GM18505 (cell line): ENCODE results near the gene POLG.

Source experiments
- ATAC-seq: cut with Tn5 transposase; IDR thresholded peaks from one replicate; pipeline ENCODE4 v1.9.1; 2021; ENCODE audit not compliant: unreplicated experiment
- POLR2A ChIP-seq: IDR thresholded peaks from 4 replicates; pipeline ENCODE4 v1.6.1; 2011; ENCODE audit warnings: borderline replicate concordance; ENCODE audit not compliant: insufficient read depth, insufficient read length; ENCODE audit errors: extremely low read depth

The POLG gene

DNA sequence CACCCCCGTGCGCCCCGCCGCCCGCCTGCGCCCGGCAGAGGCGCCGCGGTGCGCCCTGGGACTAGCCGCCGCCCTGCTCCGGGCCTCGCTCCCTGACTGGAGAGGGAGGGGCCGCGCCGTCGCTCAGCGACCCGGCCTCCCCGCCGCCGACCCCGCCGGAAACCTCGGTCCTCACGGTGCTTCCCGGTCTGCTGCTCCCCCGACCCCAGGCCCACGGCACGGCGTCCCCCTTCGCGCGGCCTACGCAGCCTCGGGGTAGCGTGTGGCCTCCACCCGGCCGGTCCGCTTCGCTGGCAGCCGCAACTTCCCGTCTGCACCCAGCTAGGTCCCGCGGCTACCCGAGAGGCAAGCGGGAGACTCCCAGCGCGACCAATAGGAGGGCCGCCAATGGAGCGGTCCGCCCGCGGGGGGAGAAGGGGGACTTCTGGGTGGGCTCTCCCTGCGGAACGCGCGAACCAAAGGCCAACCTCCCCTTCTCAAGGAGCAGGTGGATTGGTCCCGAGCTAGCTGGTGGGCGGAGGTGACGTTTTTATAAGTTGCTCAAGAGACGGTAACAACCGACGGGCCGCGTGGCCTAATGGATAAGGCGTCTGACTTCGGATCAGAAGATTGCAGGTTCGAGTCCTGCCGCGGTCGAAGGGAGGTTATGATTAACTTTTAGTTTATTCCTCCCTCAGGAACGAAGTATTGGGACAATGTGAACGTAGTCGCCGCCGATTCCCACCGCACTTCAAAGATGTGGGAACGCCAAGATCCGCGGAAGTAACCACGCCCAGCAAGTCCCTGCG is at the start of gene POLG:
Gene POLG, minus strand, starts transcription at position 315 of the 788 bp plus-strand sequence. CDS start 1,070 bp downstream, outside the sequence.
- TF ChIP-seq POLR2A: peak; percentile 98
- peak; percentile 82 for ATAC-seq

DNA sequence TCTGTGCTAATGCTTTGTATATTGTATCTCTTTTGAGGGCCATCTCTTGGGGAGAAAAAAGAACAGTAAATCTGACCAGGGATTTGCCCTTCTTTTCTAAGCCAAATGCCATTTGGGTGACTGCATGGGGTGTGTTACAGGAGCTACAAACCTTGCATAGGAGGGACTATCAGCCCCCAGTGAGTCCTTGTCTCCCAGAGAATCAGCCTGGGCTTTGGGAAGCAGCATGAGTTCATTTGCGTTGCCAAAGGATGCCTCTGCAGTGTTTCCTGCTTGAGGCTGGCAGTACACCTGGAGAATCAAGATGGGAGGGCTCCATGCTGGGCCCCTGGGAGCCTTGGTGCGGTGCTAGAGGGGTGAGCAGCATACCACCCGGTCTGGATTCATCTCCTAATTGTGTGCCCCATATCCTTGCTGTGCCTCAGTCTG is 49.6 kb upstream of the POLG start:
- no peak for ATAC-seq

GRCh38 chr15:89383365-89384175 is 48.9 kb upstream of the POLG start:
- no peak for TF ChIP-seq POLR2A
- ATAC-seq: no peak

More for the DNA sequence above, 49.6 kb upstream of the POLG start:
- no peak for TF ChIP-seq POLR2A

DNA sequence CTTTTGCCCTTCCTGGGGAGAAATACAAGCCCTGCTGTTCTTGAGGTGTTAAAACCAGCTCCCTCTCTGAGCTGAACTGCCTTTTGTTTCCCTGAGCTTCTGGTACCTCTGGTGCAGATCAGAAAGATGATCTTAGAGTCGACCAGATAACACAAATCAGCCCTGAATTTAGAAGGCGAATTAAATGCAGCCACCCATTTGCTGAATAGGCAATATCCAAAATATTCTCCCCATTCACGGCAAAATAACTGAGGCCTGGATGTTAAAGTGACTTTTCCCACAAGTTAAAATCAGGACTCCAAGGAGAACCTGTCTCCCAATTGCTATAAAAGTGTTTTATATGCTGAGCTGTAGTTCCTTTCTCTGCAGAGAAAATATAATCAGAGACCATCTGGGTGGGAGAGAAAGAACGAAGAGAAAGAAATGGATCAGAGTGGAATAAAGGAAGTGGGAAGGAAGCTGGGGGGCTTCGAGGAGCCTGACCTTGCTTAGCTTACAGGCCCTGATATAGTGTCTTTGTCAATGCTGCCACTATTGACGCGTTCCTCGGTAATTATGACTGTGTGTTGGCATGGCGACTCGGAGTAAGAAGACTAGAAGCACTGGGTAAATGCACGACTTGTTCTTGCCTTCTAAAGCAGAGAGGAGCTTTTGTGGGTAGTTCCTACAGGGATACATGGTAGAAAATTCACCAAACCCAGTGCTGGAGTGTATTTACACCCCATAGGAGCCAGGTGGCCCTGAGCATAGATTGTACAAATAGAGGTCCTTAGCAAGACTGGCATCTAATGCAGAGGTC is 47.5 kb upstream of the POLG start:
- no peak for TF ChIP-seq POLR2A
- ATAC-seq: no peak

- no peak for TF ChIP-seq POLR2A
- ATAC-seq: no peak
Measured at GRCh38 chr15:89381331-89381730, 46.7 kb upstream of the POLG start.

DNA sequence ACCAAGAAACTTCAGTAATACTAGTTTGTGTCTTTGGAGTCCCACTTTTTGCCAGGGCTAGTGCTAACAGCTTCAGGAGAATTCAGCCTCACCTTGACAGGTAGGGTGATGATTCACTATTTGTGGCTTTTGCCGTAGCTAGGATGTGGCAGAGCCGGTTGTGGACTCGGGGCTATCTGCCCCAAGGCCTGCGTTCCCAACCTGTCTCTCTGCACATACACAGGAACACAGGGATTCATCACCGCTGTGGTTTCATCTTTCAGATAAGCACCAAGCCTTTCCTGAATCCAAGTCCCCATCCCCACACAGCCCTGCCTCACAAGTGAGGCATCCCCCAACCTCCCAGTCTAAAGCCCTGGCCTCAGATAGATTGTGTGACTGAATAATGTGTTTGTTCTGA is 45.2 kb upstream of the POLG start:
- no peak for TF ChIP-seq POLR2A
- ATAC-seq: no peak

DNA sequence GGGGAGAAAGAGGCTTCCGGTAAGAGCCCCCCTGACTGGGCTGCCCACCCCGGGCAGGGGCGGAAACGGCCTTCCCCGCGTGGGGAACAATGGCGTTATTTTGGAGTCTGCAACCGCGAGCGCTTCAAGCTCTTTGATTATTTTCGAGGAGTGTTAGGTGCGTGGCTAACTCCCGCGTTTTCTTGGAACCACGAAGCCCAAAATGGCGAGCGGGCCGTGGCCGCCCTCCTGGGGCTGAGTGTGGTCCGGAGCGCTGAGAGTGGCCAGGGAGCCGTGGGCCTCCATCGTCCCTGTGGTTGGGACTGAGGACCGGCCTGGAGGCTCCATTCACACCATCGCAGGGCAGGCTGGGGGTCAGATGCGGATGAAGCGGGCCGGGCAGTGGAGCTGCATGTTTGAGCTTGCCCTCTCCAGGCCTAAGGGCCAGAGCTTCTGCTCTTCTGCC is 44.6 kb upstream of the POLG start:
- no peak for ATAC-seq
- no peak for TF ChIP-seq POLR2A

DNA sequence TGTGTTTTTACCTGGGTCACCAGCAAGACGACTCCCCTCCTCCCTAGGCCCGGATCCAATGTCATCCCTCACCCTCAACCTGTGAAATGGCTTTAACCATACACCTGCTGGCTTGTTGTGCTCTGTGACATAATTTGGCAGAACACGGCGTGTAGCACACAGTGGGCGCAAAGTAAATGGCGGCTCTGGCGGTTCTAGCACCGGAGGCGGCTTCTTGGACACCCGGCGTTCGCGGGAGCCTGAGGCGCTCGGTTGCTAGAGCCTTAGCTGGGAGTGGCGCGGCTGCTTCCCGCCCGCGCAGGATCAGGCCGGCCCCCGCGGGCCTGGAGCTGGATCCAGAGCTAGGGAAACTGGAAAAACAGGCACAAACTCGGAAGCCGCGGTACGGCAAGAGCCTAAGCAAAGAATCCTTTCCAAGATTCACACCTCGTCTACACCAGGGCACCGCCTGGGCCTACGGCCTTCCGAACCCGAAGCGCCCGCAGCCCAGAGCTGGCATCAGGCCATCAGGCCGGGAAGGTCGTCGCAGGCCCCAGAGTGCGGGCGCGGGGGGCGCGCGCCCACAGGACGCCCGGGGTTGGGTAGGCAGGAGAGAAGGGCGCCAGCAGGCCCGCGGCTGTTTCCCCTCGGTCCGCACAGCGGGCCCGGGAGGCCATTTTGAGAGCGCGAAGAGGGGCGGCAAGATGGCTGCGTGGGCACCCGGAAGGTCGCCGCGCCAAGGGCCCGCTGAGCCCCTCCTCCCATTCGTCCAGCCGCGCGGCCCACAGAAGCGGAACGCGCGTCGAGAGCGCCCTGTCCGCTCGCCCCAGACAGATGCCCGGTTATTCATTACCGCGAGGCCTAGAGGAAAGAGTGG is 43.9 kb upstream of the POLG start:
- no peak for ATAC-seq
- no peak for TF ChIP-seq POLR2A

GRCh38 chr15:89377842-89378295 is 43.2 kb upstream of the POLG start:
- no peak for ATAC-seq
- TF ChIP-seq POLR2A: no peak

DNA sequence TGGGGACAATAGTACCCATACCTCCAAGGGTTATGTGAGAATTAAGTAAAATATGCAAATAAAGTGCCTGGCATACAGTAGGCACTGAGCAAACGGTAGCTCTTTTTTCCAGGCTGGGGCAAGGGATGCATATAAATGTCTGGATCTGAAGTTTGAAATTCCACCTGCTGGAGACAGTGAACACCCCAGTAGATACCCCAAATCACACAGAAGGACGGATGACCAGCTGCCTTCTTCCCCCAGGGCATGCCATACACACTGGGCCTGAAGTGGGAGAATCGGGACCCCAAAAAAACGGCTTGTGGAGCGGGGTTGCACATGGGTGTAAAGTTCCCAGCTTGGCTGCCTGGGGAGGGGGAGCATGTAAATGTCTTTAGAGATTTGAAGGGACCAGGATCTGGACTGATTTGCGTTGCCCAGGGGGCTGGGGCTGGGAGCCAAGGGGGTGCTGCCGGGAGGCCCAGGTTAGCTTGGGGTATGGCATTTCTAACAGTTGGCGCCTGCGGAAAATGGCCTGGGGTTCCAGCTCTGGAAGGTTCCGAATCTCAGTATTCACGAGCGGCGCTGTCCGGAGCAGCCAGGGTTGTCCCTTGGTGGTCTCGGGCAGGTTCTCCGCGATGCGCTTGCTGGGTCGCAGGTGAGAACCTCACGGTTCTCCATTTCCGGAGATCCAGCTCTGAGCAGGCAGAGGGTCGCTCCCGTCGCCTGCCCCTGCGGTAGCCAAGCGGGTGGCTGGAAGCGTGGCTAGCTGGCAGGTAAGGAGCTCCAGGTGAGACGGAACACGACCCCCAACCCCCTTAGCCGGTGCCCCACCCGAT is 42.6 kb upstream of the POLG start:
- TF ChIP-seq POLR2A: no peak
- no peak for ATAC-seq

DNA sequence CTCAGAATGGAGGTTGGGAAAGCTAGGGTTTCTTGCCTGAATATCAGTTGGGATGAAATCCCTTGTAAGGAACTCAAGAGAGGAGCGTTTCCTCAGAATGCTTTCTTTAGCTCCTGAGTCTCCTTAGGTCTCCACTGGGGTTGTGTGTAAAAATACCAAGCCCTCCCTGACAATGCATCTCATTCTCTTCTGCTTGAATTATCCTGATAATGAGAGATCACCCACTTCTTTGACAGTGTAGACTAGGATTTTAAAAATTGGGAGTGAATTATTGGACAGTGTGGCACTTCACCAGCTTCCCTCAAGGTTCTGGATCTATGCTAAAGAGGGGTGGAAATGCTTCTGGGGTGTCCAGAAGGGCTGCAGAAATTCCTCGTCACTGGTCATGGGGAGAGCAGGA is 41.8 kb upstream of the POLG start:
- no peak for ATAC-seq
- no peak for TF ChIP-seq POLR2A
